Vagina (tissue), 2 donors: ENCODE results near the gene OSBPL10.

Source experiments
- POLR2AphosphoS5 ChIP-seq, 2 donors: sonication (generic); formaldehyde crosslinking; IDR thresholded peaks; one replicate each; pipeline ENCODE4 v1.9.0; 2017; ENCODE audit warnings: antibody characterized with exemption in 2 of 2, mild to moderate bottlenecking in 2 of 2, low read depth in 1 of 2; ENCODE audit not compliant: insufficient read depth in 1 of 2
- TF ChIP-seq, protein P1 (sequence below), 3 experiments: fragments of 450-650 bp in 2 of 3; fragments of 200-600 bp in 1 of 3; sonication (generic) in 1 of 3; IDR thresholded peaks; one replicate each; pipeline ENCODE4 v1.5.1; 2017 to 2019; ENCODE audit warnings: antibody characterized with exemption in 3 of 3, mild to moderate bottlenecking in 2 of 3, moderate library complexity in 2 of 3

- TF ChIP-seq, protein P1, sequence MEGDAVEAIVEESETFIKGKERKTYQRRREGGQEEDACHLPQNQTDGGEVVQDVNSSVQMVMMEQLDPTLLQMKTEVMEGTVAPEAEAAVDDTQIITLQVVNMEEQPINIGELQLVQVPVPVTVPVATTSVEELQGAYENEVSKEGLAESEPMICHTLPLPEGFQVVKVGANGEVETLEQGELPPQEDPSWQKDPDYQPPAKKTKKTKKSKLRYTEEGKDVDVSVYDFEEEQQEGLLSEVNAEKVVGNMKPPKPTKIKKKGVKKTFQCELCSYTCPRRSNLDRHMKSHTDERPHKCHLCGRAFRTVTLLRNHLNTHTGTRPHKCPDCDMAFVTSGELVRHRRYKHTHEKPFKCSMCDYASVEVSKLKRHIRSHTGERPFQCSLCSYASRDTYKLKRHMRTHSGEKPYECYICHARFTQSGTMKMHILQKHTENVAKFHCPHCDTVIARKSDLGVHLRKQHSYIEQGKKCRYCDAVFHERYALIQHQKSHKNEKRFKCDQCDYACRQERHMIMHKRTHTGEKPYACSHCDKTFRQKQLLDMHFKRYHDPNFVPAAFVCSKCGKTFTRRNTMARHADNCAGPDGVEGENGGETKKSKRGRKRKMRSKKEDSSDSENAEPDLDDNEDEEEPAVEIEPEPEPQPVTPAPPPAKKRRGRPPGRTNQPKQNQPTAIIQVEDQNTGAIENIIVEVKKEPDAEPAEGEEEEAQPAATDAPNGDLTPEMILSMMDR (IDR thresholded peaks at IDR 0.05), result no peak
- TF ChIP-seq POLR2AphosphoS5 (IDR thresholded peaks at IDR 0.05; ENCODE audit: insufficient read depth in 1 of 2, low read depth in 1 of 2), result no peak
Measured at GRCh38 chr3:31947162-31947561, 33.9 kb downstream of the OSBPL10 start.
